SH-SY5Y (cell line): Measurements from ENCODE around the gene PMM2.

Experiments
- GATA2 ChIP-seq: IDR thresholded peaks from 2 replicates; pipeline ENCODE4 v1.6.1; 2011; ENCODE audit warnings: mild to moderate bottlenecking, low read depth, low read length
- GATA3 ChIP-seq: IDR thresholded peaks from 2 replicates; pipeline ENCODE4 v1.6.1; 2011; ENCODE audit warnings: low read depth, mild to moderate bottlenecking, low read length, moderate library complexity

- TF ChIP-seq GATA3 (no peak), GATA2 (no peak)
Measured at GRCh38 chr16:8752706-8753105, 44.9 kb upstream of the PMM2 start.
